G401.6 (cell line): Measurements from ENCODE around the gene DEFB114.
"Not testable (repeated sequence)": the region's sequence is repeated elsewhere in the genome, so short reads cannot be mapped to it uniquely, and the experiment has no call there.

Source experiments
- FAIRE-seq: peaks from 2 replicates; lab custom pipeline; 2012; peaks lifted over from hg19 to GRCh38; lab: Jason Lieb, UNC

The DEFB114 gene

GRCh38 chr6:49964064-49964463 lies at the start of gene DEFB114:
TSS of gene DEFB114 (minus strand) at chr6:49964164. CDS start at chr6:49964105, 59 bp downstream.
- no peak for FAIRE-seq

- FAIRE-seq: no peak
Observed at GRCh38 chr6:50007819-50008218, 43.9 kb upstream of the DEFB114 start.

DNA sequence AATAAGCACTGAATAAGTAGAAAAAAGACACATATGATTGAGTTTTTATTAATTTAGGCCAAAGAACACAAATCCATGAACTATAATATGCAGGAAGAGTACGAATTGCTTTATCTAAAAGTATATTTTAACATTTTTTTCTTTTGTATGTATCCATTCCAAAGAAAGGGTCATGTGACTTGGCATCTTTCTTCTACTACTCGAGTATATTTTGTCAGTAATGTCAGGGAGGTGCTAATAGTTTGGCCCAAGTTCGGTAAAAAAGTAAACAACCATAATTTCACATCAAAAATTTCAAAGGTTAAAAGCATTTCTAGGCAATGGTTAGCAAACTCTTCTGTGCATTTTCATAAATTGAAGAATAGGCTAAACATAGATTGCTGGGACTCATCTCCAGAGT lies 39.2 kb upstream of the DEFB114 start:
- no peak for FAIRE-seq

- peak; percentile 15 for FAIRE-seq
Observed at GRCh38 chr6:49995278-49995677, 31.3 kb upstream of the DEFB114 start.

DNA sequence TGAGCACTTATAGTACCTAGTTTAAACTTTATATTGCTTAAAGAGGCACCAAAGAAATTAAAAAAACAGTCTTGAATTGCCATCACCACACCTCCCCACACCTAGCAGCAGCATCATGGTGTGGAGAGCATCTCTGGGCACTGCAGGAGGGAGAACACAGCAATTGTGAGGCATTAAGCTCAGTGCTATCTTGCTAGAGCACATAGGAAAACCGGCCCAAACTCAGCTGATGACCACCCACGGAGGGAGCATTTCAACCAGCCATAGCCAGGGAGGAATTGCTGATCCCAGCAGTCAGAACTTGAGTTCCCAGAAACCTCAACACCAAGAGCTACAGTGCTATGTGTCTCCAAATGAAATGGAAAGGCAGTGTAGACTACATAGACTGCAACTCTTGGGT lies 24.9 kb upstream of the DEFB114 start:
- no peak for FAIRE-seq

DNA sequence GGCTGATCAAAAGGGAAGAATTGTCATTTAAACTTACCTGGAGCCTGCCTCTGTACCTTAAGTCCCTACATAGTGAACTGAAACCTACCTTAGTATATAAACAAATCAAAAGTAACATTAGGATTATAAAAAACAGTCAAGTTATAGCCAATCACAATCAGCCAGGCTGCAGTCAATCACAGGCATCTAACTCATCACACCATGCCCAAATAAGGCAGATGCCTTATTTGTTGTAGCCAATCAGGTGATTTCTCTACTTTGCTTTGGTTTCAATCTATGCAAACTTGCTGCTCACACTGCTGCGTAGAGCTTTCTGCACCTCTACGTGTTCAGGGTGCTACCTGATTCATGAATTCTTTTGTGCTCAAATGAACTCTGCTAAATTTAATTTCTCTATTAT lies 23.8 kb upstream of the DEFB114 start:
- no peak for FAIRE-seq

GRCh38 chr6:49986551-49986950 lies 22.6 kb upstream of the DEFB114 start:
- FAIRE-seq: no peak

- no peak for FAIRE-seq
Observed at GRCh38 chr6:49982046-49982445, 18.1 kb upstream of the DEFB114 start.

DNA sequence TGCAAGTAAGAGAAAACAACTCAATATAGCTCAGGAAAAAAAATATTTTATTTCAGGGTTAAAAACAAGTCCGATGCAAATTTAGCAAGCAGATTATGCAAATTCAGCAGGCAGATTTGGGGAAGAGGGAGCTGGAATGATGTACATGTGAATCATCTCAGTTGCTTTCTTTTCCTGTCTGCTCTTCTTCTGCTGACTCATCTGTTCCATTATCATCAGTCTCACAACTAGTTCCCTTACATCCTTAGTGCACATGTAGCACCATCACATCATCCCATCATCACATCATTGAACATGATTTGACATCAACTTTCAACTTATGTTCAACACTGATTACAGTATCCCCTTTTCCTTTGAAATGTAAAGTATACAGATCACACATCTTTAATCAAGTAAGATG lies 16.9 kb upstream of the DEFB114 start:
- FAIRE-seq: no peak

DNA sequence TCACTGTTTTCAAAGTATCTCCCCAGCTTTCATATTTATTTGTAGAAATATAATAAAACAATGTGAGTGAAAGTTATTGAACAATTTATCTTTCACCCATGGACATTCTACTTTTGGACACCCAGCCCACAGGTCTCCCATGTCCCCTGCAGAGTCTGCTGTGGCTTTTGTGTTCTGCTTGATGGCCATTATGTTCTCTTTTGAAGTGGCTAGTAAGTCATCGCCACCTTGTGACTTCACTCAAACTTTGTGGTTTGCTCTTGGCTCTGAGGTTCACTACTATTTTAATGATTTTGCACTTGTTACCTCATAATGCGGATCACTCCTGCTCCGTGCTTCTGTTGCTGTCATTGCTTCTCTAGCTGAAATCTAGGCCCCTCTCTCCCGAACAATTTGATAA lies 15.6 kb upstream of the DEFB114 start:
- no peak for FAIRE-seq

GRCh38 chr6:49978332-49979226 lies 14.6 kb upstream of the DEFB114 start:
- no peak for FAIRE-seq

- FAIRE-seq: no peak
Observed at GRCh38 chr6:49969605-49970004, 5.6 kb upstream of the DEFB114 start, which contains the start of gene DEFB113. TSS of gene DEFB113 (minus strand) at chr6:49969625. CDS start at chr6:49969625, 0 bp downstream.

- FAIRE-seq: no peak
Observed at GRCh38 chr6:49966823-49967222, 2.9 kb upstream of the DEFB114 start.

DNA sequence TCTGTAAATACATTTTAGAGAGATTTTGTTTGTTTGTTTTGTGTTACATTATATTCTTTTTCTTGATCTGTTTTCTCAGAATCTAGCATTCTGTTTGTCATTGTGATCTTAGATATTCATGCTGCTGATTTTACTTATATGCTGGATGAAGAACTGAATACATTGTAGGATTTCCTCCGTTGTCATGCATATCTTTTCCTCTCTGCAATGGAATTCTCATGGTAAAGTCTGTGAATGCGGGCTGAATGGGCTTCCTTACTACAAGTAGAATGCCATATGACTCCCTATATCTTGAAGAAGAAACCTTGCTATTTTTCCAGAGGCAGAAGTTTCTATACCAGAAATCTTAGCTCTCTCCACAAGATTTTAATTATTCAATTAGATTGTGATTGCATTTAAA lies 2.4 kb upstream of the DEFB114 start:
- no peak for FAIRE-seq

DNA sequence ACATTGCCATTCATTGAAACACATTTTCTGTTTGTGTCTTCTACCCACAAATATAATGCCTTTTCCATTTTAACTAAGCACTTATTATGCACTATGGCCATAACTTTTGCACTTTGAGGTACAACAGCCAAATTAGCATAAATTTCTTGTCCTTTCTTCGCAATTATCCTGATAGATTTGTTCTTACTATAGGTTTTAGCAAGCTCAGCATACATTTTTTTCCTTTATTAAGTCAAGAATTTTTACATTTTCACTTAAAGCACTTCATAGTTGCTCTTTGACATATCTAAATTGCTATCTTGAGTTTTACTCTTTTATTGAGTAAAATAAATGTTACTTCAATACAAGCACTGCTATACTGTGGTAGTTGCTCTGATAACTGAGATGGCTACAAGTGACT lies 5.8 kb downstream of the DEFB114 start:
- FAIRE-seq: no peak

DNA sequence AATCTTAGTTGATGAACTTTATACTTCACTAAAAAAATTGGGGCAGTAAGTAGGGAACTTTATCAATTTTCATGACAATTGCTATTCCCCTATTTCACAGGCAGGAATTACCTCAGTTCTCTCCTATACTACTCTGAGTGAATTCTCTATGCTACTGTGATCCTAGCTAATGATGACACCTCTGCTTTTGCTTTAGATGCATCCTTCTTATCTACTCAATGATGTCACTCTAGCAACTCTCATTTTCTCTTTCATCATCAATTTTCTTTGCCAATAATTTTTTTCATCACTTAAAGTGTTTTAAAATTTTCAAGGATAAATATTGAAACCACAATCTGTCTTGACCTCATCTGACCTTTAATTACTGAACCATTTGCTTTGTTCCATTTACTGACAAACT lies 8.1 kb downstream of the DEFB114 start:
- FAIRE-seq: no peak

DNA sequence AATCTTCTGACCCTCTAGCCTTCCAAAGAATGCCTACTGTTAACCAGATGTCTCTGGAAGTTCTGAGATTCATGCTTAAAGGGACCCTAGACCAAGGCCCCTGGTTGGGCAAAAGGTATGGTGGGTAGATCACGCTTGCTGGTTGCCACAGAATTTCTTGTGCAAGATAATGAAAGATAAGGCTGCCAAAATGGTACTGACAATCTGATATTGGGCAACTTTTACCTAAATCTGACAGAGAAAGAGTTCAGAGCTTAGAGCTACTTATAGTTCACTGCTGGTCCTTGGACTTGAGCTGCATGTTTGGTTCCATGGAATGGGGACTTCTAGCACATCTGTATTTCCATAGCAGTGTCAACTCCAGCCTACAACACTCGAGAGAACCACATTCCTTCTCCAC lies 12.0 kb downstream of the DEFB114 start:
- FAIRE-seq: no peak

DNA sequence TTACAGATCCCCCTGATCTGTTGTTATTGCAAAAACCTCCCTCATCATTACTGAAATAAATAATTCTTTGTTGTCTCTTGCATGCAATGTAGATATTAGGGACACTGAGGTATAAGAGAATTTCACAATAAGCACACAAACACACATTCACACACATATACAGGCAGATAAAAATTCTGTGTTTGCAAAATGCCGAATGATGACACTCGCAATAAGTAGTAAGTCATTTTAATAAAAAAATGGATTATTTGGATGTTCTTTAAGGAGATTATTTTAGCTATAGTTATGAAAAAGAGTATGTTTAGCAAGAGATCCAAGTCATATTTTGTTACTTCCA lies 13.6 kb downstream of the DEFB114 start:
- FAIRE-seq: no peak

DNA sequence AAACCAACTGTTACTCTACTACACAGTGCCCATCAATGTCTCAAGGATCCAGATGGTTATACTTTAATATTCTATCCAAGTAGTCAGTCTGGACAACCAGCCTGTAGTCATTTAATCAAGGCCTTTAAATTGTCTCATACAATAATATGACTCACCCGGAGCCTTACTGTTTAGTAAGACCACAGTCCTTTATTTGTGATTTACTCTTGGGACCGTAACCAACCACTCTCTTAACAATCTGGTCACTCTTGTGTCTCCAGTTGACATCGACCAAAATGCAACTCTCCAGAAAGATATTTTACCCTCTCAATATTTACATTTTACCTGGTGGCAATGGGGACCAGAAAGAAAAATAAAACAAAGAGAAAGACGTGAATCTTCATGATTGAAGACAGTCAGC lies 14.9 kb downstream of the DEFB114 start:
- no peak for FAIRE-seq

GRCh38 chr6:49946835-49947234 lies 17.1 kb downstream of the DEFB114 start:
- FAIRE-seq: no peak

DNA sequence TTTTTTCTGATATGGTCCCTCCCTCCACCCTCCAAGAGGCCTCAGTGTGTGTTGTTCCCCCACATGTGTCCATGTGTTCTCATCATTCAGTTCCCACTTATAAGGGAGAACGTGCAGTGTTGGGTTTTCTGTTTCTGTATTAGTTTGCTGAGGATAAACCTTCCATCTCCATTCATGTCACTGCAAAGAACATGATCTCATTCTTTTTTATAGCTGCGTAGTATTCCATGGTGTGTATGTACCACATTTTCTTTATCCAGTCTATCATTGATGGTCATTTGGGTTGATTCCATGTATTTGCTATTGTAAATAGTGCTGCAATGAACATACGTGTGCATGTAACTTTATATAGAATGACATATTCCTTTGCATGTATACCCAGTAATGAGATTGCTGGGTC lies 19.9 kb downstream of the DEFB114 start:
- not testable (repeated sequence) for FAIRE-seq

DNA sequence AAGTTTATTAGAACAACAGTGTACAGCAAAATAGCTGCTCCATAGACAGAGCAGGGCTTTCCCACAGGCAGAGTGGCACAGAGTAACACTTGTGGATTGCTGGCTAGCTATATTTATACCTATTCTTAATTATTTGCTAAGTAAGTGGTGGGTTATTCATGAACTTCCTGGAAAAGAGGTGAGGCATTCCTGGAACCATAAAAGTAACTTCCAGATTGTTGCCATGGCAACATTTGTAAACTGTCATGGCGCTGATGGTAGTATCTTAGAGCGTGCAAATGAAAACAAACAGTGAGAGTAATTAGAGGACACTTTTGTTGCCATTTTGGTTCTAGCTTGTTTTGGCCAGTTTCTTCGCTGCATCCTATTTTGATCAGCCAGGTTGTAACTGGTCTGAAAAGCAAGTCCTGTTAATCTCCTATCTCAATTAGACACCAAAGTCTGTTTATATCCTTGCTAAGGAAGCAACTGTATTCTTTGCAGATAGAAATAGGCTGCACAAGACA lies 23.9 kb downstream of the DEFB114 start:
- no peak for FAIRE-seq

DNA sequence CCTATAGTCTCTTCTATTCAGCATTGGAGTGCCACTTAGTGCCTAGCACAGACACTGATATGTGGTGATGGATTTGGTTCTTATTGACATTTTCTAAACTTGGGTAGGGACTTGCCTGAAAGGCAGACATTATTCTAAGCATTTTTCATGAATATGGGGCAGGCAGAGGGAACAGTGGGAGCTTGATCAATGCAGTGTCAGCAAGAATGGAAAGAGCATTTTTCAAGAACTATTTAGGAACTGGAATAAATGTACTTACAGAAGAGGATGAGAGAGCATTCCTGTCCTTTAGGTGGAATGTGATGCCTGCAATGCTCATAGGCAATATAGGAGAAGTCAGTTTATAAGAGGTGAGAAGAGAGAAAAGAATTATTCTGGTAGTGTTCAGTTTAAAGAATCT lies 26.2 kb downstream of the DEFB114 start:
- FAIRE-seq: no peak

- no peak for FAIRE-seq
Observed at GRCh38 chr6:49937017-49937416, 26.9 kb downstream of the DEFB114 start.
